GM19043 (cell line): ENCODE results near the gene FBXL7.

Source experiments
- ATAC-seq: cut with Tn5 transposase; IDR thresholded peaks from one replicate; pipeline ENCODE4 v1.9.1; 2021; ENCODE audit warnings: low read depth; ENCODE audit not compliant: unreplicated experiment

Gene FBXL7

DNA sequence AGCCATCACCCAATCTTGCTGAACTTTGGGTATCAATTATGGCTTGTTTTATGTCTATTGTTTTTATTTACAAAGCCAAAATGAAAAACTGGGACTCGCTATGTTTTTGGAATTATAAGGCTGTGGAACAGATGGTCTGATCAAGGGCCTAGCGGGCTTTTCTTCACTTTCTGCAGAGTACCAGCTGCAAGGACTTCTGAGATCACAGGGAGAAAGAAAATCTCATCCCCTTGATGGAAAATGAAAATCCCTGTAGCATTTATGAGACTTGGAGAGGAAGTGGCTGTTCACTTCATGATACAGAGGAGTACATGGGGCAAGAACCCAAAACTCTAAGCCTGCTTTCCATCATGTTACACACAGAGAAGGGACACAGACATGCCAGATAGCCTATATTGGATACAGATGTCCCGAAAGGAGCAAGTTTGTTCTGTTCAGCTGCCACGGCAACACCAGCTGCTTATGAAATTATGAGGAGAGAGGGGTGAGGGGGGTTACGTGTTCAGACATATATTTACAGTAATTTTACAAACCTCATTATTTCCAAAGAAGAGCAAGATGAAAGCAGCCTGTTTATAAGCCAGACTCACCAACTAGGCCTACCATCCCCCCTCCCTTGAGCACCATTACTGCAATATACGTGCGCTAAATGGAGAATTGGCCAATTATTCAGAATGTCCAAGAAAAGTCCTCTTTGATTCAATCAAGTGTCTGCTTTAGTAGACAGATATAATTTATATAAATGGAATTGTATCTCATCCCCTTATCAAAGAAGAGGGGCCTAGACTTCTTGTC, 459.6 kb downstream of the FBXL7 start:
- no peak for ATAC-seq

DNA sequence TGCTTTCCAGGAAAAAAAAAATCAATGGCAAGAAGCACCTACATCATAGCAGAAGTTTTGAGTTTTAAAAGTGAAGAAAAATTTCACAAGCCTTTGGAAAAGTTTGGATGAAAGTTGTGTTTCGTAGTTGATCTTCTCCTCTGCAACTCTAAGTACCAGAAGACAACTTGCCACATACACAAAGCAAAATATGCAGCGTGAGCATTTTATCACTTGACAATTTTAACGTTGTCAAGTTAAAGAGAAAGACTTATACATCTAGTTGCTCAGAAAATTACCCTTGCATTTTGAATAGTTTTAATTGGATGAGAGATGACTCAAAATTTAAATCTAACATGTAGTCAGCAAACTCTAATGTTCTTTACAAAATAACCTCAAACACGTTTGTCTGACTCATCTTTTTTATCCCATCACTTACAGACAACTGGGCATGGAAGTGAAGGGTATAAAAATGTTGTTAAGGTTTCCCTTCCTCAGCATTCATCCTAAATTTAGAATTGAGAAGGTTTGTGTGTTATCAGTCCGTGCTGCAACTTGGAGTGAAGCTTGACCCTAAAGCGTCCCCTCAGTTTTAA, 466.2 kb downstream of the FBXL7 start:
- no peak for ATAC-seq

- no peak for ATAC-seq
Observed at GRCh38 chr5:15966651-15967050, 466.7 kb downstream of the FBXL7 start.

DNA sequence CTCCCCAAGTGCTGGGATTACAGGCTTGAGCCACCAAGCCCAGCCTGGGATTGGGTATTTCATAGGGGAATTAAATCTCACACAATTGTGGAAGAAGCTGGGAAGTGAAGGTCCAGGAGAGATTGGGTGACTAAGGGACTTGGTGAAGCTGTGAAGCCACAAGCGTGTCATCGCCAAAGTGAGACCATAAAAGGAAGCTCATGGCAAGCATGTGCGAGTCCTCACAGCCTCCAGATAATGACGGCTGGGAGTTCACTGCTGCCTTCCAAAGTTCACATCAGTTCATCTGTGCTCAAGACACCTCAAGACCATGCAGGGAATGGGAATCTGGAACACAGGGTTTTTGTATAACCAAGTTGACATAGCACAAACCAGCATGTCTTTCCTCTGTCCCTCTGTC, 469.0 kb downstream of the FBXL7 start:
- no peak for ATAC-seq

DNA sequence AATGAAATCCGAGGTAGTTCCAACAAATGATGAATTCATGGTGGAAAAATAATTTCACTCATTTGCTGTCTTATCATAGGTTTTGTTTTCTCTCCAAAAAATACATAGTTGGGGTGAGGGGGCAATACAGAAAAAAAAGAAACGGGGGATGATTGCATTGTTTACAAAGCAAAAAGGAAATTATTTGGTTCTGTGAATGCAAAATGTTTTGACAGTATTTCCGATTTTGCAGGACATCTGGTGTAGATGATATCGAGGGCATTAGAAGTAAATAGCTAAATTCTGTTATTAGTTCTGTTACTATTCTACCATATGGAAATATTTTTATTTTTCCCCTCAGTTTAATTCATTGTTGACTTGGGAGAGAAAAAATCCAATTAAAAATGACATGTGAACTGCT, 477.9 kb downstream of the FBXL7 start:
- no peak for ATAC-seq

GRCh38 chr5:15980835-15981234, 480.9 kb downstream of the FBXL7 start:
- no peak for ATAC-seq

DNA sequence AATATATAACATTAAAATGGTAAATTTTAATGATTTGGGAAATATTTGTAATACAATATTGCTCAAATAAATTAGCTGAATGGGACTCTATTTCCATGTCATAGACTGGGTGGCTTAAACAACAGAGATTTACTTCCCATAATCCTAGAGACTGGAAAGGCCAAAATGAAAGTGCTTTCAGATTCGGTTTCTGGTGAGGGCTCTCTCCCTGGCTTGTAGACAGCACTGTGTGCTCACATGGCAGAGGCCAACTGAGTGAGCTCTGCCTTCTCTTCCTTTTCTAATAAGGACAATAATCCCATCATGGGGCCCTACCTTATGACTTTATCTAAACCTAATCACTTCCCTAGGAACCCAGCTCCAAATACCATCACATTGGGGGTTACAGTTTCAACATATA, 483.4 kb downstream of the FBXL7 start:
- ATAC-seq: no peak
